Glomerular visceral epithelial cell (primary cell): ENCODE results near the gene PPIF.

ENCODE experiments used
- DNase-seq: peaks from one replicate; pipeline ENCODE4 v3.0.0-alpha.2; 2016; ENCODE audit errors: extremely low spot score

The PPIF gene

GRCh38 chr10:79349072-79349491 is 1.8 kb downstream of the PPIF start:
- no peak for DNase-seq

- peak; percentile 37 for DNase-seq
Observed at GRCh38 chr10:79349766-79350406, 2.6 kb downstream of the PPIF start.

- DNase-seq, result no peak
Observed at GRCh38 chr10:79350407-79351154, 3.3 kb downstream of the PPIF start.

- no peak for DNase-seq
Observed at GRCh38 chr10:79351332-79351731, 4.1 kb downstream of the PPIF start.

GRCh38 chr10:79352035-79352877 is 5.0 kb downstream of the PPIF start:
- DNase-seq, result no peak

- no peak for DNase-seq
Observed at GRCh38 chr10:79353000-79353406, 5.7 kb downstream of the PPIF start.

GRCh38 chr10:79353726-79354125 is 6.5 kb downstream of the PPIF start:
- no peak for DNase-seq

GRCh38 chr10:79354141-79354540 is 6.9 kb downstream of the PPIF start:
- no peak for DNase-seq

GRCh38 chr10:79354615-79355014 is 7.3 kb downstream of the PPIF start:
- no peak for DNase-seq

- DNase-seq, result no peak
Observed at GRCh38 chr10:79355420-79356017, 8.2 kb downstream of the PPIF start.

- no peak for DNase-seq
Observed at GRCh38 chr10:79356104-79356503, 8.8 kb downstream of the PPIF start.

GRCh38 chr10:79357180-79357579 is 9.9 kb downstream of the PPIF start:
- DNase-seq, result no peak

GRCh38 chr10:79358811-79359210 is 11.5 kb downstream of the PPIF start:
- DNase-seq, result no peak

- no peak for DNase-seq
Observed at GRCh38 chr10:79359816-79360498, 12.7 kb downstream of the PPIF start.

GRCh38 chr10:79360499-79361342 is 13.5 kb downstream of the PPIF start:
- DNase-seq, result no peak

GRCh38 chr10:79361726-79362397 is 14.6 kb downstream of the PPIF start:
- no peak for DNase-seq

GRCh38 chr10:79367426-79368189 is 20.3 kb downstream of the PPIF start:
- no peak for DNase-seq

- DNase-seq, result no peak
Observed at GRCh38 chr10:79372871-79373270, 25.6 kb downstream of the PPIF start.
